HUES48 (cell line): ENCODE results near the gene WDR93.
"Not testable (repeated sequence)": the region's sequence is repeated elsewhere in the genome, so short reads cannot be mapped to it uniquely, and the experiment has no call there.

ENCODE experiments used
- H3K27ac ChIP-seq: one replicate; pipeline ENCODE4 v1.7.0; 2013; ENCODE audit warnings: low read depth, low read length, inconsistent platforms
- H3K27me3 ChIP-seq: 2 replicates; pipeline ENCODE4 v1.6.1; 2013; ENCODE audit warnings: mild to moderate bottlenecking, low read length; ENCODE audit not compliant: control insufficient read depth, insufficient read depth
- H3K36me3 ChIP-seq: 2 replicates; pipeline ENCODE4 v1.6.1; 2013; ENCODE audit warnings: low read length; ENCODE audit not compliant: control insufficient read depth, insufficient read depth
- H3K4me1 ChIP-seq: 2 replicates; pipeline ENCODE4 v1.6.1; 2013; ENCODE audit warnings: mild to moderate bottlenecking, low read length; ENCODE audit not compliant: control insufficient read depth, insufficient read depth
- H3K4me3 ChIP-seq: 2 replicates; pipeline ENCODE4 v1.5.1; 2013; ENCODE audit warnings: mild to moderate bottlenecking, low read depth, low read length
- H3K9ac ChIP-seq: 2 replicates; pipeline ENCODE4 v1.6.1; 2013; ENCODE audit warnings: mild to moderate bottlenecking, low read depth, low read length, moderate library complexity
- H3K9me3 ChIP-seq: 2 replicates; pipeline ENCODE4 v1.6.1; 2013; ENCODE audit warnings: low read length; ENCODE audit not compliant: control insufficient read depth, insufficient read depth

Gene WDR93

GRCh38 chr15:89783111-89783860 is 92.7 kb downstream of the WDR93 start:
- no peaks in the 10 kb centered on the region for H3K36me3 ChIP-seq
- H3K27ac ChIP-seq, result peak overlapping the region; percentile 52
- peaks cover 4% of the 10 kb centered on the region; the same call in 1 of the 2 replicates for H3K27me3 ChIP-seq
- H3K4me3 ChIP-seq, result no peak overlapping the region
- no peaks in the 10 kb centered on the region for H3K9me3 ChIP-seq
- no peak overlapping the region for H3K9ac ChIP-seq
- peaks cover 17% of the 10 kb centered on the region for H3K4me1 ChIP-seq

- Histone ChIP-seq H3K27ac (peak overlapping the region; percentile 52), H3K4me3 (no peak overlapping the region), H3K9me3 (no peaks in the 10 kb centered on the region), H3K36me3 (no peaks in the 10 kb centered on the region), H3K4me1 (peaks cover 17% of the 10 kb centered on the region), H3K27me3 (peaks cover 4% of the 10 kb centered on the region; the same call in 1 of the 2 replicates), H3K9ac (no peak overlapping the region)
Observed at GRCh38 chr15:89783861-89784685, 93.5 kb downstream of the WDR93 start.

GRCh38 chr15:89784686-89784960 is 94.0 kb downstream of the WDR93 start:
- no peak overlapping the region for H3K27ac ChIP-seq
- H3K9me3 ChIP-seq, result no peaks in the 10 kb centered on the region
- H3K9ac ChIP-seq, result no peak overlapping the region
- H3K36me3 ChIP-seq, result no peaks in the 10 kb centered on the region
- peaks cover 4% of the 10 kb centered on the region; the same call in 1 of the 2 replicates for H3K27me3 ChIP-seq
- no peak overlapping the region for H3K4me3 ChIP-seq
- H3K4me1 ChIP-seq, result peaks cover 17% of the 10 kb centered on the region

GRCh38 chr15:89785064-89785773 is 94.6 kb downstream of the WDR93 start:
- H3K9ac ChIP-seq, result no peak overlapping the region
- no peak overlapping the region for H3K4me3 ChIP-seq
- no peaks in the 10 kb centered on the region for H3K36me3 ChIP-seq
- H3K27ac ChIP-seq, result no peak overlapping the region
- no peaks in the 10 kb centered on the region for H3K9me3 ChIP-seq
- H3K4me1 ChIP-seq, result peaks cover 17% of the 10 kb centered on the region
- peaks cover 4% of the 10 kb centered on the region; the same call in 1 of the 2 replicates for H3K27me3 ChIP-seq

GRCh38 chr15:89785774-89786140 is 95.1 kb downstream of the WDR93 start:
- no peak overlapping the region for H3K27ac ChIP-seq
- H3K4me1 ChIP-seq, result peaks cover 17% of the 10 kb centered on the region
- H3K27me3 ChIP-seq, result peaks cover 2% of the 10 kb centered on the region; the same call in 1 of the 2 replicates
- no peaks in the 10 kb centered on the region for H3K36me3 ChIP-seq
- no peaks in the 10 kb centered on the region for H3K9me3 ChIP-seq
- no peak overlapping the region for H3K4me3 ChIP-seq
- H3K9ac ChIP-seq, result no peak overlapping the region

- H3K4me1 ChIP-seq, result peaks cover 16% of the 10 kb centered on the region
- H3K9me3 ChIP-seq, result no peaks in the 10 kb centered on the region
- H3K36me3 ChIP-seq, result no peaks in the 10 kb centered on the region
- H3K27me3 ChIP-seq, result no peaks in the 10 kb centered on the region
- H3K4me3 ChIP-seq, result no peak overlapping the region
- no peak overlapping the region for H3K27ac ChIP-seq
- H3K9ac ChIP-seq, result no peak overlapping the region
Observed at GRCh38 chr15:89787944-89788343, 97.3 kb downstream of the WDR93 start.

- H3K9me3 ChIP-seq, H3K27ac ChIP-seq, H3K36me3 ChIP-seq, H3K27me3 ChIP-seq, H3K4me3 ChIP-seq, H3K9ac ChIP-seq: not testable (repeated sequence)
- H3K4me1 ChIP-seq, result peaks cover 10% of the 10 kb centered on the region; the same call in 1 of the 2 replicates
Observed at GRCh38 chr15:89788585-89788984, 98.0 kb downstream of the WDR93 start.

- Histone ChIP-seq H3K4me3 (no peak overlapping the region), H3K4me1 (no peaks in the 10 kb centered on the region), H3K27me3 (no peaks in the 10 kb centered on the region), H3K36me3 (no peaks in the 10 kb centered on the region), H3K27ac (no peak overlapping the region), H3K9me3 (no peaks in the 10 kb centered on the region), H3K9ac (no peak overlapping the region)
Observed at GRCh38 chr15:89790206-89790605, 99.6 kb downstream of the WDR93 start.

GRCh38 chr15:89790661-89791060 is 100.0 kb downstream of the WDR93 start:
- Histone ChIP-seq H3K4me3 (no peak overlapping the region), H3K9me3 (no peaks in the 10 kb centered on the region), H3K27ac (no peak overlapping the region), H3K4me1 (no peaks in the 10 kb centered on the region), H3K27me3 (no peaks in the 10 kb centered on the region), H3K36me3 (no peaks in the 10 kb centered on the region), H3K9ac (no peak overlapping the region)

GRCh38 chr15:89792106-89792805 is 101.6 kb downstream of the WDR93 start:
- Histone ChIP-seq H3K9ac (no peak overlapping the region), H3K27me3 (no peaks in the 10 kb centered on the region), H3K27ac (no peak overlapping the region), H3K4me1 (no peaks in the 10 kb centered on the region), H3K9me3 (no peaks in the 10 kb centered on the region), H3K36me3 (no peaks in the 10 kb centered on the region), H3K4me3 (no peak overlapping the region)
